ENCODE measurements around the gene PPP2R3B. TPM values are rescaled to one million over a fixed set of nuclear protein-coding genes. Genes with fewer than 3 reads are reported as not detected.

The PPP2R3B gene
- total RNA-seq, 1 experiment from 2014 or later, result 13.7 TPM

GRCh38 chrX:371907-372306 lies 14.8 kb downstream of the PPP2R3B start:
- Mint-ChIP-seq H3K4me1 (ENCODE audit: insufficient read depth, unreplicated experiment) (peaks cover 10% of the 10 kb centered on the region), H3K36me3 (ENCODE audit: insufficient read depth, unreplicated experiment) (no peaks in the 10 kb centered on the region), H3K27me3 (ENCODE audit: insufficient read depth, unreplicated experiment) (no peaks in the 10 kb centered on the region), H3K27ac (ENCODE audit: low read depth, unreplicated experiment) (no peak overlapping the region), H3K4me3 (ENCODE audit: unreplicated experiment) (no peak overlapping the region), H3K9me3 (ENCODE audit: unreplicated experiment) (no peaks in the 10 kb centered on the region)
- no peak for TF ChIP-seq CTCF (IDR thresholded peaks at IDR 0.05; ENCODE audit: unreplicated experiment)
- no peak for DNase-seq (ENCODE audit: unreplicated experiment)
- ChIA-PET POLR2A (no interaction called here), CTCF (no interaction called here)
- intact Hi-C loops (cut with micrococcal nuclease), result no loop called here
- BruUV-seq (replicated peaks), result no TSS peak

GRCh38 chrX:370963-371745 lies 15.6 kb downstream of the PPP2R3B start:
- no peak for DNase-seq (ENCODE audit: unreplicated experiment)
- Mint-ChIP-seq H3K9me3 (ENCODE audit: unreplicated experiment) (no peaks in the 10 kb centered on the region), H3K27me3 (ENCODE audit: insufficient read depth, unreplicated experiment) (no peaks in the 10 kb centered on the region), H3K4me3 (ENCODE audit: unreplicated experiment) (no peak overlapping the region), H3K36me3 (ENCODE audit: insufficient read depth, unreplicated experiment) (no peaks in the 10 kb centered on the region), H3K4me1 (ENCODE audit: insufficient read depth, unreplicated experiment) (peaks cover 10% of the 10 kb centered on the region), H3K27ac (ENCODE audit: low read depth, unreplicated experiment) (no peak overlapping the region)
- intact Hi-C loops (cut with micrococcal nuclease), result no loop called here
- no TSS peak for BruUV-seq (replicated peaks)
- TF ChIP-seq CTCF (IDR thresholded peaks at IDR 0.05; ENCODE audit: unreplicated experiment), result no peak
- POLR2A ChIA-PET, result no interaction called here
- CTCF ChIA-PET, result no interaction called here

GRCh38 chrX:370244-370962 lies 16.3 kb downstream of the PPP2R3B start:
- intact Hi-C loops (cut with micrococcal nuclease), result no loop called here
- POLR2A ChIA-PET, result no interaction called here
- Mint-ChIP-seq H3K9me3 (ENCODE audit: unreplicated experiment) (no peaks in the 10 kb centered on the region), H3K4me1 (ENCODE audit: insufficient read depth, unreplicated experiment) (peaks cover 10% of the 10 kb centered on the region), H3K27me3 (ENCODE audit: insufficient read depth, unreplicated experiment) (no peaks in the 10 kb centered on the region), H3K27ac (ENCODE audit: low read depth, unreplicated experiment) (no peak overlapping the region), H3K4me3 (ENCODE audit: unreplicated experiment) (no peak overlapping the region), H3K36me3 (ENCODE audit: insufficient read depth, unreplicated experiment) (no peaks in the 10 kb centered on the region)
- no peak for DNase-seq (ENCODE audit: unreplicated experiment)
- TF ChIP-seq CTCF (IDR thresholded peaks at IDR 0.05; ENCODE audit: unreplicated experiment), result no peak
- BruUV-seq (replicated peaks), result no TSS peak
- CTCF ChIA-PET, result no interaction called here

GRCh38 chrX:369563-370101 lies 17.1 kb downstream of the PPP2R3B start:
- BruUV-seq (replicated peaks), result no TSS peak
- Mint-ChIP-seq H3K27me3 (ENCODE audit: insufficient read depth, unreplicated experiment) (no peaks in the 10 kb centered on the region), H3K4me1 (ENCODE audit: insufficient read depth, unreplicated experiment) (peaks cover 4% of the 10 kb centered on the region), H3K9me3 (ENCODE audit: unreplicated experiment) (no peaks in the 10 kb centered on the region), H3K27ac (ENCODE audit: low read depth, unreplicated experiment) (no peak overlapping the region), H3K36me3 (ENCODE audit: insufficient read depth, unreplicated experiment) (no peaks in the 10 kb centered on the region), H3K4me3 (ENCODE audit: unreplicated experiment) (no peak overlapping the region)
- TF ChIP-seq CTCF (IDR thresholded peaks at IDR 0.05; ENCODE audit: unreplicated experiment), result no peak
- ChIA-PET POLR2A (no interaction called here), CTCF (no interaction called here)
- no peak for DNase-seq (ENCODE audit: unreplicated experiment)
- intact Hi-C loops (cut with micrococcal nuclease), result no loop called here
